Psoas muscle (tissue), 8 donors: Measurements from ENCODE around the gene NMUR2. TPM values are rescaled to one million over a fixed set of nuclear protein-coding genes. Genes with fewer than 3 reads are reported as not detected.

Source experiments
- ATAC-seq, 4 donors: fragments of 200-7000 bp; cut with Tn5 transposase; one replicate each; pipeline ENCODE4 v1.9.1; 2020; ENCODE audit warnings: moderate library complexity in 3 of 4, mild to moderate bottlenecking in 2 of 4
- DNase-seq, 2 donors: peaks; one replicate each; pipeline ENCODE4 v3.0.0-alpha.2; 2020
- H3K27ac ChIP-seq: fragments of 200-600 bp; one replicate; pipeline ENCODE4 v1.8.0; 2022
- H3K27me3 ChIP-seq, 3 donors: fragments of 200-600 bp in 1 of 3; one replicate each; pipeline versions ENCODE4 v1.6.1 to v1.8.0; 2013 to 2022; ENCODE audit warnings: low read length in 2 of 3, mild to moderate bottlenecking in 2 of 3, moderate library complexity in 1 of 3; ENCODE audit not compliant: insufficient read depth in 3 of 3
- H3K36me3 ChIP-seq, 2 donors: fragments of 200-600 bp in 1 of 2; one replicate each; pipeline versions ENCODE4 v1.6.1 to v1.8.0; 2013 to 2022; ENCODE audit warnings: low read depth in 1 of 2, mild to moderate bottlenecking in 1 of 2, moderate library complexity in 1 of 2; ENCODE audit not compliant: insufficient read depth in 1 of 2
- H3K4me1 ChIP-seq: fragments of 200-600 bp; one replicate; pipeline ENCODE4 v1.8.0; 2022
- H3K4me3 ChIP-seq: fragments of 200-600 bp; one replicate; pipeline ENCODE4 v1.8.0; 2022; ENCODE audit warnings: mild to moderate bottlenecking
- H3K9me3 ChIP-seq: fragments of 200-600 bp; one replicate; pipeline ENCODE4 v1.8.0; 2022
- CTCF ChIP-seq: fragments of 200-600 bp; IDR thresholded peaks from one replicate; pipeline ENCODE4 v1.8.0; 2022; ENCODE audit warnings: antibody characterized with exemption
- WGBS, 3 donors: extraction: QIAGEN DNeasy Blood & Tissue Kit; methylation state at CpG; one replicate each; pipeline versions ENCODE4 v1.1.6 to v1.1.7; 2013; 5-methylcytosine and 5-hydroxymethylcytosine counted together
- intact Hi-C, 2 donors: fragments of 100-400 bp; cut with DNase I; formaldehyde crosslinking; loops; one replicate each; pipeline versions ENCODE4 v1.11.0 to v1.14.2; 2022
- polyA plus RNA-seq, 3 donors: library from polyadenylated mRNA; stranded (reverse); fragments of 200-250 nt; gene quantifications; one replicate each; pipeline ENCODE4 v1.2.3, GENCODE V29; 2013
- total RNA-seq, 4 donors: library from RNA; stranded (reverse); fragmentation: NEBNext Ultra II Directional in 2 of 4; extraction: Animal tissue kit (Norgen Biotek cat#: 25700) in 2 of 4; gene quantifications; one replicate each; pipeline versions ENCODE4 v1.2.1 to v1.2.4, GENCODE V29; 2021 to 2023
- donor health status: healthy with polysubstance abuse.
- donor health status: DM: no; HTN: no; CAD: no; lungs with moderate emphysema.
- donor health status: Bipolar disorder and iron deficiency.
- donor health status: healthy.
- donor health status: DM: yes; HTN: yes; CAD: no.
- donor health status: DM: no; HTN: no; CAD: no.
- donor health status: DM: no; HTN: no; CAD: no.
- donor health status: DM: yes; HTN: yes; CAD: no.

The NMUR2 gene
- total and polyA plus RNA-seq, 7 donors = not detected

- H3K4me1 ChIP-seq = no peaks in the 10 kb centered on the region
- WGBS, 3 donors = 61 to 63% (median 62%) methylated on average over 3 of the region's 3 CpGs
- no peaks in the 10 kb centered on the region for H3K27me3 ChIP-seq
- no peak overlapping the region for H3K4me3 ChIP-seq
- H3K27ac ChIP-seq = no peak overlapping the region
- intact Hi-C loops = no loop called here
- H3K9me3 ChIP-seq = no peaks in the 10 kb centered on the region
- no peaks in the 10 kb centered on the region for H3K36me3 ChIP-seq
- DNase-seq (no peak), ATAC-seq (no peak)
- no peak for TF ChIP-seq CTCF
Observed at GRCh38 chr5:152427721-152428120, 22.6 kb upstream of the NMUR2 start.

GRCh38 chr5:152425083-152425482 is 20.0 kb upstream of the NMUR2 start:
- Histone ChIP-seq H3K4me1 (no peaks in the 10 kb centered on the region), H3K27ac (no peak overlapping the region), H3K9me3 (no peaks in the 10 kb centered on the region), H3K27me3 (no peaks in the 10 kb centered on the region), H3K36me3 (no peaks in the 10 kb centered on the region), H3K4me3 (no peak overlapping the region)
- no peak for DNase-seq
- WGBS, 3 donors = 78 to 84% (median 84%) methylated on average over 2 of the region's 2 CpGs
- TF ChIP-seq CTCF = no peak
- intact Hi-C loops = no loop called here
- ATAC-seq = no peak

- intact Hi-C loops = no loop called here
- Histone ChIP-seq H3K9me3 (no peaks in the 10 kb centered on the region), H3K4me1 (no peaks in the 10 kb centered on the region), H3K27me3 (no peaks in the 10 kb centered on the region), H3K36me3 (no peaks in the 10 kb centered on the region), H3K4me3 (no peak overlapping the region), H3K27ac (no peak overlapping the region)
- DNase-seq = no peak
- WGBS, 3 donors = 79 to 87% (median 80%) methylated on average over 2 of the region's 2 CpGs
- no peak for TF ChIP-seq CTCF
- ATAC-seq = no peak
Observed at GRCh38 chr5:152424501-152424900, 19.4 kb upstream of the NMUR2 start.

GRCh38 chr5:152422081-152422480 is 17.0 kb upstream of the NMUR2 start:
- no peak for ATAC-seq
- no peak for TF ChIP-seq CTCF

GRCh38 chr5:152412129-152412528 is 7.0 kb upstream of the NMUR2 start:
- peaks cover 4% of the 10 kb centered on the region for H3K9me3 ChIP-seq
- intact Hi-C loops = no loop called here
- DNase-seq (no peak), ATAC-seq (no peak)
- TF ChIP-seq CTCF = no peak
- no peak overlapping the region for H3K27ac ChIP-seq
- 78 to 84% (median 78%) methylated on average over 1 of the region's 1 CpG for WGBS, 3 donors
- H3K36me3 ChIP-seq = no peaks in the 10 kb centered on the region
- H3K27me3 ChIP-seq = no peaks in the 10 kb centered on the region
- no peaks in the 10 kb centered on the region for H3K4me1 ChIP-seq
- no peak overlapping the region for H3K4me3 ChIP-seq

More at GRCh38 chr5:152422081-152422480, 17.0 kb upstream of the NMUR2 start:
- intact Hi-C loops = no loop called here
- DNase-seq = no peak
- Histone ChIP-seq H3K9me3 (no peaks in the 10 kb centered on the region), H3K27ac (no peak overlapping the region), H3K27me3 (no peaks in the 10 kb centered on the region), H3K4me3 (no peak overlapping the region), H3K4me1 (no peaks in the 10 kb centered on the region), H3K36me3 (no peaks in the 10 kb centered on the region)
- WGBS, 3 donors = 74 to 81% (median 76%) methylated on average over 2 of the region's 2 CpGs
